K562 (cell line): Measurements from ENCODE around the gene TBL1XR1.

Experiments used
- EZH2 ChIP-seq: IDR thresholded peaks from 2 replicates; pipeline ENCODE4 v1.6.1; 2012; ENCODE audit warnings: low read depth, mild to moderate bottlenecking, inconsistent platforms, low read length, borderline replicate concordance
- MTA2 ChIP-seq: fragments of 450-650 bp; IDR thresholded peaks from 2 replicates; pipeline ENCODE4 v1.6.1; 2016; ENCODE audit warnings: low read depth
- TF ChIP-seq, protein P1 (sequence below): fragments of 250-450 bp; sonication (Bioruptor Pico); IDR thresholded peaks from 2 replicates; pipeline ENCODE4 v1.5.0; 2020; ENCODE audit warnings: mild to moderate bottlenecking
- TF ChIP-seq, protein P2 (sequence below), 3 experiments: IDR thresholded peaks in 2 of 3; conservative IDR thresholded peaks in 1 of 3; 2 replicates each; pipeline ENCODE4 v1.5.1; 2011 to 2012; ENCODE audit warnings: low read length in 3 of 3, mild to moderate bottlenecking in 3 of 3, control low read depth in 2 of 3, improper control_type of control experiment in 1 of 3, inconsistent platforms in 1 of 3, low read depth in 1 of 3, mixed read lengths in 1 of 3, moderate library complexity in 1 of 3; ENCODE audit not compliant: insufficient read depth in 2 of 3

DNA sequence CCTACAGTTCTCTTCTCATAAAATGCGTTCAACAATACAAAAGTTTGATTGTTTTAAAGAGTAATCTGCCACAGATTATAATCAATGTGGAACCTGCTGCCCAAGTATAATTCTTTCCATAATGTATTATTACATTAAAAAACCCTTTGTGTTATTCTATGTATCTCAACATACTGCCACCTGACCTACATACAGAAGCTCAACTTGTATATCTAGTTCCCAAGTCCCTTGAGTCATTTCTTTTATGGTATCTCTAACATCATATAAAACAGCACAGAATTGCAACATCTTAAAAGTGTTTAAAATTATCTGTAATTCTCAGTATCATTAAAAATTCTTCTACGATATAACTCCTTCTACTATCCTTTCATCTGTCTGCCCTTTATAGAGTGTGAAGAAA lies 70.3 kb downstream of the TBL1XR1 start:
- TF ChIP-seq MTA2 (no peak), EZH2 (no peak)
- TF ChIP-seq, protein P1, sequence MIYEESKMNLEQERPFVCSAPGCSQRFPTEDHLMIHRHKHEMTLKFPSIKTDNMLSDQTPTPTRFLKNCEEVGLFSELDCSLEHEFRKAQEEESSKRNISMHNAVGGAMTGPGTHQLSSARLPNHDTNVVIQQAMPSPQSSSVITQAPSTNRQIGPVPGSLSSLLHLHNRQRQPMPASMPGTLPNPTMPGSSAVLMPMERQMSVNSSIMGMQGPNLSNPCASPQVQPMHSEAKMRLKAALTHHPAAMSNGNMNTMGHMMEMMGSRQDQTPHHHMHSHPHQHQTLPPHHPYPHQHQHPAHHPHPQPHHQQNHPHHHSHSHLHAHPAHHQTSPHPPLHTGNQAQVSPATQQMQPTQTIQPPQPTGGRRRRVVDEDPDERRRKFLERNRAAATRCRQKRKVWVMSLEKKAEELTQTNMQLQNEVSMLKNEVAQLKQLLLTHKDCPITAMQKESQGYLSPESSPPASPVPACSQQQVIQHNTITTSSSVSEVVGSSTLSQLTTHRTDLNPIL (CRISPR knock-in tag), result no peak
- TF ChIP-seq, protein P2, sequence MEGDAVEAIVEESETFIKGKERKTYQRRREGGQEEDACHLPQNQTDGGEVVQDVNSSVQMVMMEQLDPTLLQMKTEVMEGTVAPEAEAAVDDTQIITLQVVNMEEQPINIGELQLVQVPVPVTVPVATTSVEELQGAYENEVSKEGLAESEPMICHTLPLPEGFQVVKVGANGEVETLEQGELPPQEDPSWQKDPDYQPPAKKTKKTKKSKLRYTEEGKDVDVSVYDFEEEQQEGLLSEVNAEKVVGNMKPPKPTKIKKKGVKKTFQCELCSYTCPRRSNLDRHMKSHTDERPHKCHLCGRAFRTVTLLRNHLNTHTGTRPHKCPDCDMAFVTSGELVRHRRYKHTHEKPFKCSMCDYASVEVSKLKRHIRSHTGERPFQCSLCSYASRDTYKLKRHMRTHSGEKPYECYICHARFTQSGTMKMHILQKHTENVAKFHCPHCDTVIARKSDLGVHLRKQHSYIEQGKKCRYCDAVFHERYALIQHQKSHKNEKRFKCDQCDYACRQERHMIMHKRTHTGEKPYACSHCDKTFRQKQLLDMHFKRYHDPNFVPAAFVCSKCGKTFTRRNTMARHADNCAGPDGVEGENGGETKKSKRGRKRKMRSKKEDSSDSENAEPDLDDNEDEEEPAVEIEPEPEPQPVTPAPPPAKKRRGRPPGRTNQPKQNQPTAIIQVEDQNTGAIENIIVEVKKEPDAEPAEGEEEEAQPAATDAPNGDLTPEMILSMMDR (IDR thresholded peaks at IDR 0.05 in 2 of 3, conservative IDR thresholded peaks at IDR 0.05 in 1 of 3; ENCODE audit: insufficient read depth in 2 of 3, low read depth in 1 of 3, low read length in 3 of 3), result no peak
